GM18505 (cell line): Measurements from ENCODE around the gene GPR150.
"Not testable (repeated sequence)": the region's sequence is repeated elsewhere in the genome, so short reads cannot be mapped to it uniquely, and the experiment has no call there.

Experiments
- ATAC-seq: cut with Tn5 transposase; IDR thresholded peaks from one replicate; pipeline ENCODE4 v1.9.1; 2021; ENCODE audit not compliant: unreplicated experiment
- POLR2A ChIP-seq: IDR thresholded peaks from 4 replicates; pipeline ENCODE4 v1.6.1; 2011; ENCODE audit warnings: borderline replicate concordance; ENCODE audit not compliant: insufficient read depth, insufficient read length; ENCODE audit errors: extremely low read depth

GPR150 gene

DNA sequence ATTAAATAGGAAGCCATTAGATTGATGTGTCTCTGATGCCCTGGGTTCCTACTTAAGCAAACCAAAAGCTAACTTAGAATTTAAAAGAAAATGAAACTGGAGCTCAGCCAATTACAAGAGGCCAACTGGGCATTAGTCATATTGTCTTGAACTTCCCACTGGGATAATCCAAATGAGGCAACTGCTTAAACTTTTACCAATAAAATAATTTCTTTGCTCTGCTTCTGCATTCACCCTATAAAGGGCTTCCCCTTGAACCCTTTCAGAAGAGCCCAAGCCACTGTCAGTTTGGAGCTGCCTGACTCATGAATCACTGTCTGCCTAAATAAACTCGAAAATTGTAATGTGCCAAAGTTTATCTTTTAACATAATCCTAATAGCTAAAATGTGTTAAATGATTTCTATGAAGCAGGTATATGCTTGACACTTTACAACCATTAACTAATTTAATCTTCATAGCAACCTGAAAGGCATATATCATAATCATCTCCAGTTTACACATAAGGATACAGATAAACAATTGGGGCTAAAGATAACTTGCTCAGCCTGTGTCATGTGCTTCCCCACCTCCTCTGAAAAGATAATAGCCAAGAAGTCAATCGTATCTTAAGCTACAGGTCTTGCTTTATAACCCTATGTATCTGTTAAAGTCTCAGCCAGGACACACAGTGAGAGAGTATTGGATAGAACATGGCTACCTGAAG lies 11.5 kb downstream of the GPR150 start:
- no peak for TF ChIP-seq POLR2A
- ATAC-seq, result no peak

- peak; percentile 95 for ATAC-seq
Observed at GRCh38 chr5:95631991-95632675, 12.2 kb downstream of the GPR150 start.

DNA sequence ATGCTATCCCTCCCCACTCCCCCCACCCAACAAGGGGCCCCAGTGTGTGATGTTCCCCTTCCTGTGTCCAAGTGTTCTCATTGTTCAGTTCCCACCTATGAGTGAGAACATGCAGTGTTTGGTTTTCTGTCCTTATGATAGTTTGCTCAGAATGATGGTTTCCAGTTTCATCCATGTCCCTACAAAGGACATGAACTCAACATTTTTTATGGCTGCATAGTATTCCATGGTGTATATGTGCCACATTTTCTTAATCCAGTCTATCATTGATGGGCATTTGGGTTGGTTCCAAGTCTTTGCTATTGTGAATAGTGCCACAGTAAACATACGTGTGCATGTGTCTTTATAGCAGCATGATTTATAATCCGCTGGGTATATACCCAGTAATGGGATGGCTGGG lies 13.1 kb downstream of the GPR150 start:
- not testable (repeated sequence) for ATAC-seq

More at GRCh38 chr5:95631991-95632675, 12.2 kb downstream of the GPR150 start:
- TF ChIP-seq POLR2A, result peak; percentile 22

DNA sequence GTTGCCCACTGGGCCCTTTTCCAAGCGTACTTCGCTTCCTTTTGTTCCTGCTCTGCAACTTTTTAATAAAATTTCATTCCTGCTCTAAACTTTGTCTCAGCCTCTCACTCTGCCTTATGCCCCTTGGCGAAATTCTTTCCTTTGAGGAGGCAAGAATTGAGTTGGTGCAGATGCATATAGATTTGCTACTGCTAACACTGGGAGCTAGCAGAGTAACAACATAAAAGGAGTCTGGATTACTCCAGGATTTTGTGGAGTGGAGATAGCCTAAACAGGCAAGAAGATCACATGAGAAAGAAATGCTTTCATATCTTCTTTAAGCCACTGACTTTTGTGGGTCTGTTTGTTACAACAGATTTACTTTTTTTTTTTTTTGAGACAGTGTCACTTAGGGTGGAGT lies 13.8 kb downstream of the GPR150 start:
- TF ChIP-seq POLR2A, result no peak
- no peak for ATAC-seq

GRCh38 chr5:95634081-95634480 lies 14.2 kb downstream of the GPR150 start:
- no peak for TF ChIP-seq POLR2A
- no peak for ATAC-seq

DNA sequence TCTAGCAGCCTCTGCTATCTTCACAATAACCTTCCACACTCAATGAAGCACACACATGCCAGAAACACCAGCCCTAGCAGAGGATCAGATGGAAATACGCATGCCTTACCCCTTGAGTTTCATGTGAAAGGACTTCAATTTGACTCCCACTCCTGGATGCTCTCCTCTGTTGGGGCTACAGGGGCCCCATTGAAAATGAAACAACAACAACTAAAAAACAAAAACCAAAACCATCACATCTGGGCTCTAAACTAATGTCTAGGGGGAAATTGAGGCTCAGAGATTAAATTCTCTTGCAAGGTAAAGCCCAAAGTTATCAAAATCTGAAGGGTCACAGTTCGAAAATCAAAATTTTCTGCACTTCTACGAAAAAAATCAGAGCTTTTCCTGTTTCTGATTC lies 18.7 kb downstream of the GPR150 start:
- ATAC-seq, result no peak
- no peak for TF ChIP-seq POLR2A

DNA sequence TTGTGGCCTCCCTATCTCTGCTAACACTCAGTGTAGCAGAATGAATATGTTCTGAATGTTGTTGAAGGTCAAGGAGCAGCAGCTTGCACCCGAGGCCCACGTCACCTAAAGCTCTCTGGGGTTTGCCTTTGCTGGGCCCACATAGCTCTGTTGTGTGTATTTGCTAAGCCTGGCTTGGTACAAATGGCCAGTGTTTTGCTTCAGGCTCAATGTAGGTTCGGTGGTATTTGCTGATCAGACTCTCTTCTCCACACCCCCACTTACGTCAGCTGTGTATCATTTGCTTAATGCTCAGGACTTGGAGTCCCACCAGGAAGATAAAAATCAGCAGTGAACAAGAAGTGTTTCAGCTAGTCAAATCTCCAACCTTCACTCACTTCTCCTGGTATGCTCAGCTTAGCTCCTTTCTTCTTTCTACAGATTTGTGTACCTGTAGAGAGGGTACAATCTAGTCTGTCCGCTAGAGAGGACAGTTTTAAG lies 21.9 kb downstream of the GPR150 start:
- TF ChIP-seq POLR2A, result no peak
- ATAC-seq, result no peak

DNA sequence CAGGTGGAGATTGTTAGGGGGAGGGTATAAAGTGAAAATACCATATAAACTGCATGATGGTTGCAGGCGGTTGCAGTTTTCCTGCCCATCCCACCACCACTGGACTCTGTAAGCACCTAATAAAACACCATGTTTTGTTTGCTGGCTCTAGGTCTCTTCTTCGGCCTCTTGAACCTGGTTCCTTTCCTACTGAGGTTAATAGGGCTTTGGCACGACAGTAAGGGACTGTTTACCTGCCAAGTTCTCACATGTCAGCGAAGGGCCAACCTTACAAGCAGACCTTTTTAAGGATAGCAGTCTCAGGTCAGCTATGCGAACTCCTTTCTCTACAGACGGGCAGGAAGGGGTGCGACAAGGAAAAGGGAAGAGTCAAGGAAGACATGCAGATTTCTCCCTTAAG lies 23.3 kb downstream of the GPR150 start:
- TF ChIP-seq POLR2A, result no peak
- ATAC-seq, result no peak

DNA sequence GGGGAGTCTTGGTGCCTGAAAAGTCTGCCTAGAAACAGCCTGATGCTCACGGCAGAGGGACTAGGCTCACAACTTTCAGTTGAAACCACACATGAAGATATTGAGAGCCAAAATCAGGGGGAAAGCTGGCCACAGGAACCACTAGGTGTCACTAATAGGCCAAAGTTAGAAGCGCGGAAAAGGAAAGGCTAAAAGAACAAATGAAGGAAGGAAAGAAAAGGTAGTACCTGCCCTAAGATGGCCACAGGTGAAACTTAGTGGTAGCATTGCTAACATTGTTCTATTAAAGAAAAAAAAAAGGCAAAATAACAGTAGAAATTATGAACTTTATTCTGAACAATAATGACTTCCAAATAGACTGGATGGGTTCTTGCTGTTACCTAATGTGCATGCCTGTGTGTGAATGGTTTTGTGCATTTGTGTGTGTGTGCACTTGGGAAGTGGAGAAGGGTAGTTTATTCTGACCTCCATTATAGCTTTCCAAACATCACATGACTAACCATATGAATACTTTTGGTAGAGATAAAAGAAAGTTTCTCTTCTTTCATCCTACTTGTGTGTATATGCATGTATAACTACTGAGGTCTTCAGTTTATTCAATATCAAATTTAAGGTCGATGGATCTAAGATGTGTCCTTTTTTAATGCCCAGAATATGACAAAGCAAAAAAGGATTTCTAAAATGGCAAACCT lies 24.6 kb downstream of the GPR150 start:
- peak; percentile 26 for ATAC-seq
- TF ChIP-seq POLR2A, result no peak

- not testable (repeated sequence) for ATAC-seq
Observed at GRCh38 chr5:95646226-95646568, 26.3 kb downstream of the GPR150 start.

- peak; percentile 90 for TF ChIP-seq POLR2A
- ATAC-seq, result peak; percentile 97
Observed at GRCh38 chr5:95646569-95647431, 26.9 kb downstream of the GPR150 start, which contains the start of gene RFESD. TSS of gene RFESD (plus strand) at chr5:95646777. CDS start at chr5:95652272, 5,495 bp downstream.

DNA sequence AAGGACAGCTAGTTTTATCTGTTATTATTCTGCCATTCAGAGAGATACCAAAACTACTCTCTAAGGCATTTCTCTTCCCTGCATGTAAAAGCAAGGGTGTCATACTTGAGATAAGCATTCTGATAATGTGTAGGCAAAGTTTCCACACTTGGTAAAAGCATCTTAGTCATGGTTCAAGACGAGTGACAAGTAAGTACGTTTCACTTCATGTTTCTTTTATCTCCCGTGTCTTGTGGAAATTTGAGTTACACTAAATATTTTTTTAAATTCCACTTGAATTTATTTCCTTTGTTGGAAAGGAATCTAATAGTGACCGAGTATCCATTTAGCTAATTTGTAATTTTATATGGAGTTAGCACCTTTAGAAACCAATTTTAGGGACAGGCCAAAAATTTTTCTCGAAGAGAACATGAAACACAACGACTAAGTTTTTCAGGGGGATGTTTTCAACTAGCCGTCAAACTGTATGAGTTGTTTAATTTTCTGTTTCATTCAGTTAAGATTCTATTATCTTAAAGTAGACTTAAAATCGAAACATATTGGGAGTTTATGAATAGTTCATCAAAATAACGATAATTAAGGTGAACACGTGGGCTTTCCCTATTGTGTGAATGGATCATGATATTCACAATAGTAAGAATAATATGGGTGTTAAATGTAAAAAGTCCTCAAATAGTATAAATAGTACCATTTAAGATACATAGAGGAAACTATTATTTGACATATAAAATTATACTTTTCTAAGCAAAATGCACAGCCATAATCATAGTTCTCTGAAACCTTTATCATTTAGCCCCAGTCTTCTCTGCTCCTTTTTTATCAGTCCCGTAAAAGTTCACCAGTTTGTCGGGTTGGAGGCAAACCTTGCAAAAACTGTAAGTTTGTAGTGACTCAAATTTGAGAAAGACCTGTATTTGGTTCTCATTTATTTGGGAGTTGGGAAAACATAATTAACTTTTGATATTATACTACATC lies 28.3 kb downstream of the GPR150 start:
- ATAC-seq, result no peak
- no peak for TF ChIP-seq POLR2A
